HL-60 (cell line): ENCODE measurements around the gene EIPR1.

Experiments used
- CTCF ChIP-seq: IDR thresholded peaks from one replicate; pipeline ENCODE4 v1.5.1; 2011; ENCODE audit warnings: low read length, control low read depth, inconsistent platforms; ENCODE audit not compliant: insufficient read depth
- GABPA ChIP-seq: IDR thresholded peaks from 2 replicates; pipeline ENCODE4 v1.6.1; 2012; ENCODE audit warnings: low read depth
- POLR2AphosphoS5 ChIP-seq: IDR thresholded peaks from 2 replicates; pipeline ENCODE4 v1.6.1; 2012; ENCODE audit warnings: low read depth
- SPI1 ChIP-seq: IDR thresholded peaks from 2 replicates; pipeline ENCODE4 v1.6.1; 2012; ENCODE audit warnings: low read depth, mild to moderate bottlenecking, borderline replicate concordance

GRCh38 chr2:3248754-3249475 lies 128.7 kb downstream of the EIPR1 start:
- TF ChIP-seq CTCF (no peak), SPI1 (no peak), GABPA (no peak), POLR2AphosphoS5 (no peak)
